Endometrial microvascular endothelial cells (primary cell): ENCODE measurements around the gene NUB1. TPM values are rescaled to one million over a fixed set of nuclear protein-coding genes. Genes with fewer than 3 reads are reported as not detected.

Source experiments
- in situ Hi-C: cut with HindIII; loops from 2 replicates; pipeline ENCODE4 v1.10.0; 2017; ENCODE audit warnings: low sequenced_read_pairs, low pct_unique_long_range_greater_than_20kb; ENCODE audit errors: inconsistent ontology term
- total RNA-seq: library from RNA; depleted of rRNA; stranded (reverse); fragments of >200 nt; gene quantifications from one replicate; pipeline ENCODE4 v1.2.3, GENCODE V29; 2015; ENCODE audit errors: inconsistent ontology term

The NUB1 gene
- total RNA-seq, 1 donor from 2014 or later: 30.9 TPM

- in situ Hi-C loops: no loop called here
Measured at GRCh38 chr7:151396328-151396970, 54.8 kb downstream of the NUB1 start.

DNA sequence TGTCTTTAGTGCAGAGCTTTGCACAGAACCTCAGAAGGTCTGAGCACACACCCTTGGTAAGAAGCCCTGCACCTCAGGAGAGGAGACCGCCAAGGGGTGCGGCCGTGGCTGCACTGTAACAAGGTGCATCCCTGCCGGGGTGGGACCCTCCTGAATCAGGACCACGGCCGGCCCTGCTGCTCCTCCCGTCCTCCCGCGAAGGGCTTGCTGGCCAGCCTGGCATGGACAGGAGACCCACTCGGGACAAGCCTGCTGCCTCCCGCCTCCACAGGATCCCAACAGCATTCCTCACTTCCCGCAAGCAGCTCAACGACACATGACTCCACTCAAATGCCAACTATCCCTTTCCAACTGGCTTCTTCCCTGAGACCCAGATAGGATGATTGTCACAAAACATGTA, 55.4 kb downstream of the NUB1 start:
- in situ Hi-C loops: no loop called here

DNA sequence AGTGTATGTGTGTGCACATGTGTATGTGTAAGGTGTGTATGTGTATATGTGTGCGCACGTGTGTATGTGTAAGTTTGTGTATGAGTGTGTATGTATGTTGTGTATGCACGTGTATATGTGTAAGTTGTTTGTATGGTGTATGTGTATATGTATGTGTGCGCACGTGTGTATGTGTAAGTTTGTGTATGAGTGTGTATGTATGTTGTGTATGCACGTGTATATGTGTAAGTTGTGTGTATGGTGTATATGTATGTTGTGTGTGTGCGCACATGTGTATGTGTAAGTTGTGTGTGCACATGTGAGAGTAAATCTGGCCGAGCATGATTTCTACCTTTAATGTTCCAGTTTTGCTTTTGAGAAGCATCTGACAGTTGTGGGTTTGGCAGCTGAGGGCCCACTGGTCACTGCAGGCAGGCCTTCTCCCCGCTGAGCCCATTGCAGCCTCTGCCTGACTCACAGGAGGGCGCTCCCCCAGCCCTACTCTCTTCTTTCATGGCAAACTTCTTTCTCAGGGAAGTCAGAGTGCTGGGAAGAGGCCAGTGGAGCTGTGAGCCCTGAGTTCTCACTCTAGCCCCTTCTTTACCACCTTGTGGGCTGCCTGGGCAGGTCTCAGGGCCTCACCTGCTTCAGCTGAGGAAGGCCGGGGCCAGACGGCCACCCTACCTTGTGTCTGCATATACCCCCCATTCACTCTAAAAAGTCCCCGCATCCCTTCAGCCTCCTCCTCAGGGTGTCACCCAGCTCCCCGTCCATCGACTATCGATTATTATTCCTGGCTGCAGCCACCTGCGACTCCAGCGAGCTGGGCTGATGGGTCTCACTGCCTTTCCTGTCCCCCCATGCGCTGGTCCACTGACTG, 57.1 kb downstream of the NUB1 start:
- in situ Hi-C loops: no loop called here

DNA sequence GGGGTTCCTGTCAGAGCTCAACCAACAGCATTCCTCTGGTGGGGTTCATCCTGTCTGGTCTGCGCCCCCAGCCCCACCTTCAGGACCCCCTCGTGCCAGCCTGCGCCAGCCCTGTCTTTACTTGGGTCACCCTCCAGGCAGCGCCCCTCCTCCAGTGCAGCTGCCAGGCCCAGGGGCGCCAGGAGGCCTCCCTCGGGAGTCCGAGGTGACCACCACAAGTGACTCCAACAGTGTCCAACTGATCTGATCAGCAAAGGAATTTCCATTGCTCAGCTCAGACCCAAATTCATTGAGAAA, 57.6 kb downstream of the NUB1 start:
- in situ Hi-C loops: no loop called here

GRCh38 chr7:151399906-151400305, 58.3 kb downstream of the NUB1 start:
- in situ Hi-C loops: no loop called here

DNA sequence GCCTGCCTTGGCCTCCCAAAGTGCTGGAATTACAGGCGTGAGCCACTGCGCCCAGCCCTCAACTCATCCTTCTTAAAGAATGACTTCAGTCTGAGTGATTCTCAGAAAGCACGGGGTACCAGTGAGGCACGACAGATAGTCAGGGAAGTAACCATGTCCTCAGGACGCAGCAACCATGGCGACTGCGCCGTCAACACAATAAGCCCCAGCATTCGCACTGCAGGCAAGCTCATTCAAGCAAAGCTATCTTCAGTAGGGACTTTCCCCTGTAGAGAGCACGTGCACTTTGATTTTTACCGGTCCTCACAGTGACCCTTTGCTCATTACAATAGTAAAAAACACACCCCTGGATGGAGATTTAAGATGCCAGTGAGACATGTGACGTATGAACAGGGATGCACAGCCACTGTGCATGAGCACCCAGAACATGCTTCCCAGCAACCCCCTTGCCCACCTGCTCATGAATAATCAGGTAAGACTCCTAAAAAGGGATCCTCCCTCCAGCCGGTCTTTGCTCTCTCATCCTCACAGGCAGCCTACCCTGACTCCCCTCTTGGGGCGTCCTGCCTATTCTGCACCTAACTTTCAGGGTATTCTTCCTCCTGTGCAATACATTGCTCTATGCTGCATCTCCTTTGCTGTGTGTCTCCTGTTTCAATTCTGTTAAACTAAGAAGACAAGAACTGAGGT, 59.2 kb downstream of the NUB1 start:
- in situ Hi-C loops: no loop called here

- in situ Hi-C loops: no loop called here
Measured at GRCh38 chr7:151402029-151402835, 60.6 kb downstream of the NUB1 start.

DNA sequence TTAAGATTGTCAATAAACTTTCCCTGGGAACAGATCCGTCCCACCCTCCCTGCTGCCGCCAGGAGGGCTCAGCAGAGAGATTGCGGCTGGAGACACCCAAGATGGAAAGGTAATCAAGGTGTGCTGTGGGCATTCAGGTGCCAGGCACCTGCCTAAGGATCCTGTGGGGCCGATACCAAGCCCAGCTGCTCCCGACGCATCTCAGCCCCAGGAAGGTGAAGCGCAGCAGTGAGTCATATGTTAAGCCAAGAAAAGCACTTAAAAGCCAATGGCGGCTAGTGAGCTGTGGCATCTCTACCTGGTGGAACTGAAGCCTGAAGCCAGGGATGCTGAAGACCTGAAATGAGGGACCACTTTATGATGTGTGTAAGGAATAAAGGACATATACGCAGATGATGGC, 62.2 kb downstream of the NUB1 start:
- in situ Hi-C loops: no loop called here

DNA sequence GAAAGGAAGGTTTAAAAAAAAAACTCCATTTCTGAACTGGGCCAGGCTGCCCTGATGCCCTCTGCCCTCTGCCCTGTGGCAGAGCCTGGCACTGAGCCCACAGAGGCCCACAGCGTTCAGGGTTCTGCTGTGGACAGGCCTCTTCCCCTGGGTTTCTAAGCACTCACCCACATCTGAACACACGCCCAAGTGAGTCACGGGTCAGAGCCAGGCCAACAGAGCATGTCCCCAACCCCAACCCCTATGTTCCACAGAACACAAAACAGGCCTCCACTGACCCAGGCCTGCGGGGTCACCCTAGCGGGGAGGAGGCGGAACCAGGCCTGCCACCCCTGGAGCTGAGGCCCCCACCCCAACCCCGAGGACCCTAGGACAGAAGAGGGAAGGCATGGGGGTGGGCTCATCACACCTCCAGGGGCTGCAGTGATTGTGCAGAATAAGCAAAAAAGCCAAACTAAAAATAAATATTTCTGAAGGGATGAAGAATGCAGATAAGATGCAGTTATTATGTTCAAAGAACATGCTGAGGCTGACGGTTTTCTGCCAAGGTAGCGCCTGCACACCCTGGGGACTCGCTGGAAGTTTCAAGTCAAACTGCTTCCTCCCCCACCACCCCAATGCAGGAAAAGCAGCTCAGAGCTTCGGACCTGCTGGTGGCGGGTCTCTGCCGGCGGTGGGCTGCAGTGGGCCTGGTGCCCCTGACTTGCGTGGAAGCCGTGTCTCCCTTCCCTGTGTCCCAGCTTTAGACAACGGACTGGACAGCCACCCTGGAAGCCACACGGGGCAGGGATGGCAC, 62.8 kb downstream of the NUB1 start:
- in situ Hi-C loops: no loop called here

GRCh38 chr7:151405056-151405455, 63.4 kb downstream of the NUB1 start:
- in situ Hi-C loops: no loop called here

DNA sequence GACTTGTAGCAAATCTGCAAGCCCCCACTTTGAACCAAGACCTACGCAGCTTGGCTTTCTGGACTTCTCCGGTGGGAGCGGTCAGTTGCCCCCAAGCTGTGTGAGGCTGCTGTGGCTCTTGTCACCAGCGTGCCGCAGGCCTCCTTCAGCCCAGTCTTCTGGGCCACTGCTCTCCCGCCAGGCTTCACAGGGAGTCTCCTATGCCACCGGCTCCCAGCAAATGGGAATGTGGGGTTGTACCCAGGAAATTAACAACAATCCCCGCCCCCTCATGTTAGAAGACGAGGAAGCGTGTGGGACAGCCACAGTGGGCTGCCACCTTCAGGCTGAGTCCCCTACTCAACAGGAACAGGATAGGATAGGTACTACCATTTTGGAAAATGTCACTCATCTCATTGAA, 64.0 kb downstream of the NUB1 start:
- in situ Hi-C loops: no loop called here

DNA sequence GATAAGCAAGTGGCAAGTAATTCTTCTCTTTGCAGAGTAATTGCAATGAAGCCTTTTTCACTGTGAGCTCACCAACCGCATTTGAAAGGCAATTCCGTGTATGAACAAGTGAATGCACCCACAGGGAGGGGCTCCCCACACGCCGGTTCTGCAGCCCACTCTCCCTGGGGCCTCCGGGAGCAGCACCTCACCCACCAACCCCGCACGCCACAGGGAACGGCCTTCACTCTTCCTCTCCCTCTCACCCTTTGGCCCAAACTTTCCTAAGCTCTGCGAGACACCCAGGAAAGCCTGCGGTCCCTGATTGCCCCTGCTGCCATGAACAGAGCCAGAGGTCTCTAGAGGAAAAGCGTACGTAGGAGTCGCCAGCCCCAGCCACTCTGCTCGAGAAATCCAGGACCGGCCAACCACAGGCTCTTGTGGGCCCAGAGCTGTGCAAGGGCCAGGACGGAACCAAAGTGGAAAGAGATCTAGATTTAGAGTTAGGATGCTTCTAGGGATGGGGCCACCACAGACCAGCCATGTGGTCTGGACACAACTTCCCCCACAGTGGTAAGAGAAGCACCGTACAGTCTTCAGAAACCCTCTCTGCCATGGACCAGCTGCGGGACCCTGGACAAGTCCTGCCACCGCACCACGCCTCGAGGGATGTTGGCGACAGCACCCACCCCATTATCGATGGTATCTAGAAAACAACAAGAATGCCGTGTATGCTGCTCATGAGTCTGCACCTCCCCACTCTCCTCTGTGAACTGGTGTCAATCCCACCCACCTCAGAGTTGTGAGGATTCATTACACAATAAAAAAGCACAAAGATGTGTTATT, 64.7 kb downstream of the NUB1 start:
- in situ Hi-C loops: no loop called here

- in situ Hi-C loops: no loop called here
Measured at GRCh38 chr7:151406886-151407583, 65.4 kb downstream of the NUB1 start.

- in situ Hi-C loops: no loop called here
Measured at GRCh38 chr7:151408498-151408838, 66.9 kb downstream of the NUB1 start.

DNA sequence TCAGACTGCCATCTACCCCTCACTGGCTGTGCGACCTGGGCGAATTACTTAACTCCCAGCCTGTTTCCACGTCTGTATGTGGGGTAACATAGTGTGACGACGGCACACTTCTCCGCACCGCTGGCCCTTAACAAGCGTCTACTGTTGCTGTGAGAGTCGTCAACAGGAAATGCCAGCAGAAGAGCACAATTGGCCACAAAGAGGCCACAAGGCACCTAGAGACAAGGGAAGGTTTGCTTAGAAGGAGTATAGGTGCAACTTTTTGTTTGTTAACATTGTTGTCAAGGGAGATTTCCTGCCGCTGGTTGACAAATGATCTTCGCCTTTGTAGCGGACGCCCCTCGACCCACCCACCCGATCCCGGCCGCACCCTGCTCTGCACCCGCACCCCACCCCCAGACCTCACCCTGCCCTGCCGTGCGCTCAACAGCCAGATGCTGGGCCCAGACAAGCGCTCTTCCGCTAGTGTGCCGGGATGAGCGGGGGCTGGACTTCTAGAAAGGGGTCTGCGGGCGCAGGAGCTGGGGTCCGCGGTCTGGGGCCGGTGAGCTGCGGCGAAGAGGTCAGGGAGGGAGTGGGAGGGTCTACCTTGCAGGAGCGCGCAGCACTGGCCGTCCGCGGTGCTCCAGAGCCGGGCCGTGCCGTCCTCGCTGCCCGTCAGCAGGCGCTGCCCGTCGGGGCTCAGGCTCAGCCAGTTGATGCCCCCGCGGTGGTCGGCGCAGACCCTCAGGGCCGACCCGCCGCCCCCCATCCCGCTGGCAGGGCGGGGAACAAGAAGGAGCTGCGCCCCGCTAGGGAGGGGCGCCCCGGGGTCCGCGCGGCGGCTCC, 67.4 kb downstream of the NUB1 start:
- in situ Hi-C loops: no loop called here

- in situ Hi-C loops: no loop called here
Measured at GRCh38 chr7:151409667-151410404, 68.2 kb downstream of the NUB1 start, which contains the start of gene WDR86. TSS of gene WDR86 (minus strand) at chr7:151410038. CDS start at chr7:151409589, 449 bp downstream.
